T-cell (primary cell): ENCODE results near the gene CCNB1. TPM values are rescaled to one million over a fixed set of nuclear protein-coding genes. Genes with fewer than 3 reads are reported as not detected.
"Not testable (repeated sequence)": the region's sequence is repeated elsewhere in the genome, so short reads cannot be mapped to it uniquely, and the experiment has no call there.

ENCODE experiments used
- ATAC-seq, 4 experiments: fragments of 200-7000 bp in 3 of 4; fragments of 150-1000 bp in 1 of 4; cut with Tn5 transposase; replicated peaks in 1 of 4; 1 replicate in 3 of 4; 2 replicates in 1 of 4; pipeline ENCODE4 v1.10.0; 2021; ENCODE audit warnings: moderate library complexity in 3 of 4, mild to moderate bottlenecking in 2 of 4, moderate number of reproducible peaks in 1 of 4
- CTCF ChIA-PET, 2 donors: fragments of 300-600 bp; sonication (Branson Sonifier 250); formaldehyde crosslinking; loops; one replicate each; lab custom pipeline; 2022; ENCODE audit warnings: antibody characterized with exemption in 2 of 2; lab: Charles Lee
- POLR2A ChIA-PET, 2 donors: fragments of 300-600 bp; sonication (Branson Sonifier 250); formaldehyde crosslinking; loops; one replicate each; lab custom pipeline; 2022; ENCODE audit warnings: antibody characterized with exemption in 2 of 2; lab: Charles Lee
- DNase-seq, 35 experiments: peaks; one replicate each; pipeline versions ENCODE4 v3.0.0 to v3.0.0-alpha.2; 2013 to 2023
- H3K27ac ChIP-seq: one replicate; pipeline ENCODE4 v1.5.1; 2013; ENCODE audit warnings: low read length
- H3K27me3 ChIP-seq, 2 experiments: replicated peaks in 1 of 2; 1 replicate in 1 of 2; 2 replicates in 1 of 2; pipeline versions ENCODE4 v1.6.1 to v1.7.0; 2013; ENCODE audit warnings: low read length in 1 of 2, mixed read lengths in 1 of 2; ENCODE audit not compliant: control insufficient read depth in 2 of 2, insufficient read depth in 2 of 2; ENCODE audit errors: extremely low read depth in 1 of 2
- H3K36me3 ChIP-seq, 2 donors: 1 replicate in 1 of 2; 2 replicates in 1 of 2; pipeline versions ENCODE4 v1.6.1 to v1.7.0; 2013; ENCODE audit warnings: low read length in 1 of 2; ENCODE audit not compliant: control insufficient read depth in 2 of 2, insufficient read depth in 1 of 2; ENCODE audit errors: extremely low read depth in 1 of 2
- H3K4me1 ChIP-seq, 2 experiments: 1 replicate in 1 of 2; 2 replicates in 1 of 2; pipeline versions ENCODE4 v1.6.1 to v1.7.0; 2013; ENCODE audit warnings: low read length in 2 of 2, mixed read lengths in 1 of 2; ENCODE audit not compliant: insufficient read depth in 2 of 2, control insufficient read depth in 1 of 2; ENCODE audit errors: extremely low read depth in 1 of 2
- H3K4me3 ChIP-seq, 2 donors: 1 replicate in 1 of 2; 2 replicates in 1 of 2; pipeline versions ENCODE4 v1.5.1 to v1.7.0; 2013; ENCODE audit warnings: mild to moderate bottlenecking in 2 of 2, low read length in 1 of 2, moderate library complexity in 1 of 2; ENCODE audit not compliant: control insufficient read depth in 1 of 2; ENCODE audit errors: extremely low read depth in 1 of 2
- H3K9me3 ChIP-seq: 2 replicates; pipeline ENCODE4 v1.7.0; 2013
- H3K27ac Mint-ChIP-seq, 2 donors: one replicate each; pipeline ENCODE4 v1.8.0; 2020 to 2021; ENCODE audit warnings: mild to moderate bottlenecking in 2 of 2, mixed read lengths in 2 of 2
- H3K27me3 Mint-ChIP-seq, 2 donors: one replicate each; pipeline ENCODE4 v1.8.0; 2021 to 2022; ENCODE audit warnings: mixed read lengths in 2 of 2
- H3K36me3 Mint-ChIP-seq: one replicate; pipeline ENCODE4 v1.8.0; 2021; ENCODE audit warnings: mixed read lengths
- H3K4me1 Mint-ChIP-seq, 3 donors: one replicate each; pipeline ENCODE4 v1.8.0; 2020 to 2022; ENCODE audit warnings: mixed read lengths in 3 of 3, mild to moderate bottlenecking in 1 of 3
- H3K4me3 Mint-ChIP-seq, 3 donors: one replicate each; pipeline ENCODE4 v1.8.0; 2020 to 2022; ENCODE audit warnings: mild to moderate bottlenecking in 3 of 3, mixed read lengths in 3 of 3, moderate library complexity in 3 of 3
- H3K9me3 Mint-ChIP-seq, 3 donors: one replicate each; pipeline ENCODE4 v1.8.0; 2020 to 2022; ENCODE audit warnings: mixed read lengths in 3 of 3
- WGBS: methylation state at CpG from one replicate; pipeline ENCODE4 v1.1.5; 2013; ENCODE audit warnings: missing lambda C conversion rate; ENCODE audit not compliant: insufficient coverage; 5-methylcytosine and 5-hydroxymethylcytosine counted together
- total RNA-seq, 35 experiments: library from RNA in 6 of 35; stranded (reverse) in 6 of 35; fragments of 120-200 nt in 1 of 35; gene quantifications; one replicate each; pipeline versions ENCODE4 v1.2.1 to v1.2.4 and lab custom pipeline; 2013 to 2026

The CCNB1 gene
- total RNA-seq, 5 donors from 2014 or later (not counting 1 experiment from before 2014, with no cell fraction given): 1.6 to 4.1 (median 3.4) TPM

DNA sequence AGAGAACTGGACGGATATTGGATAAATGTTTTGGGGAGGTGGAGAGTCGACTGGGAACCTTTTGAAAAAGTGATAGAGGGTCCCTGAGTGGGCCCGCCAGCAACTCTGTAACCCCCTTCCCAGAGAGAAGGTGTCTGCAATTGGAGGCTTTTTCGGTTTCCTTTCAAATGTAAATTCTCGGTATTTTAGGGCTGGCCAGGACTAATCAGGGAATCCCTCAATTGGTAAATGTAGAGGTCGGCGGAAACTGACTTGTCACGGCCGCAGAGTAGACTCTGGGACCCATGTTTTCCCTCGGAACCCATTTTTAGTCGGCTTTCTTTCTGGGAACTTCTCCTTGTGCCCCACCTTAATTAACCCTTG, 524 bp downstream of the CCNB1 start:
- Mint-ChIP-seq H3K9me3 (no peaks in the 10 kb centered on the region), H3K27me3 (no peaks in the 10 kb centered on the region), H3K27ac (peak overlapping the region; percentile 78 to 85), H3K36me3 (no peaks in the 10 kb centered on the region), H3K4me1 (peaks cover 21 to 28% (median 26%) of the 10 kb centered on the region in 3 donors), H3K4me3 (peak overlapping the region; percentile 90 to 94 (median 92))
- ChIA-PET POLR2A (interaction anchor here in 1 of 2 donors (0.6 kb wide), 1 partner anchor 63 kb away, joined by 6 read pairs; no protein-coding TSS in a partner anchor), CTCF (interaction anchor here in 1 of 2 donors (3.4 kb wide), 1 partner anchor 74 kb away, joined by 15 read pairs; the partner anchor contains the start of gene SLC30A5)
- peaks cover 0 to 3% of the 10 kb centered on the region in 2 donors for H3K36me3 ChIP-seq
- DNase-seq (peak in 1 of 35 experiments; percentile 14), ATAC-seq (no peak)
- H3K27me3 ChIP-seq: no peaks in the 10 kb centered on the region
- peaks cover 13 to 16% of the 10 kb centered on the region in 2 experiments for H3K4me1 ChIP-seq
- no peaks in the 10 kb centered on the region for H3K9me3 ChIP-seq
- WGBS: 0% methylated on average over 4 of the region's 11 CpGs
- H3K27ac ChIP-seq: peak overlapping the region; percentile 29
- H3K4me3 ChIP-seq: peak overlapping the region; percentile 76 to 91

DNA sequence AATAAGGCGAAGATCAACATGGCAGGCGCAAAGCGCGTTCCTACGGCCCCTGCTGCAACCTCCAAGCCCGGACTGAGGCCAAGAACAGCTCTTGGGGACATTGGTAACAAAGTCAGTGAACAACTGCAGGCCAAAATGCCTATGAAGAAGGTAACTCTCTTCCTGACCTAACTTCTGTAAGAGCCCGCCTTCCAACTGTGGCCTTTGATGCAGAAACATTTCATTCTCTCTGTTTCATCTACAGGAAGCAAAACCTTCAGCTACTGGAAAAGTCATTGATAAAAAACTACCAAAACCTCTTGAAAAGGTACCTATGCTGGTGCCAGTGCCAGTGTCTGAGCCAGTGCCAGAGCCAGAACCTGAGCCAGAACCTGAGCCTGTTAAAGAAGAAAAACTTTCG, 979 bp downstream of the CCNB1 start:
- Mint-ChIP-seq H3K36me3 (peaks cover under 1% of the 10 kb centered on the region), H3K27me3 (no peaks in the 10 kb centered on the region), H3K4me3 (peak overlapping the region; percentile 90 to 94 (median 92)), H3K4me1 (peaks cover 21 to 28% (median 26%) of the 10 kb centered on the region in 3 donors), H3K9me3 (no peaks in the 10 kb centered on the region), H3K27ac (no peak overlapping the region)
- Histone ChIP-seq H3K27ac (no peak overlapping the region), H3K27me3 (no peaks in the 10 kb centered on the region), H3K4me3 (peak overlapping the region; percentile 76 to 91), H3K36me3 (peaks cover 0 to 3% of the 10 kb centered on the region in 2 donors), H3K4me1 (peaks cover 13 to 16% of the 10 kb centered on the region in 2 experiments), H3K9me3 (no peaks in the 10 kb centered on the region)
- WGBS: 63% methylated on average over 6 of the region's 8 CpGs
- POLR2A ChIA-PET: interaction anchor here in 1 of 2 donors (0.6 kb wide), 1 partner anchor 64 kb away, joined by 6 read pairs; no protein-coding TSS in a partner anchor
- ATAC-seq: no peak
- DNase-seq: no peak
- CTCF ChIA-PET: interaction anchor here in 1 of 2 donors (3.4 kb wide), 1 partner anchor 74 kb away, joined by 15 read pairs; the partner anchor contains the start of gene SLC30A5

DNA sequence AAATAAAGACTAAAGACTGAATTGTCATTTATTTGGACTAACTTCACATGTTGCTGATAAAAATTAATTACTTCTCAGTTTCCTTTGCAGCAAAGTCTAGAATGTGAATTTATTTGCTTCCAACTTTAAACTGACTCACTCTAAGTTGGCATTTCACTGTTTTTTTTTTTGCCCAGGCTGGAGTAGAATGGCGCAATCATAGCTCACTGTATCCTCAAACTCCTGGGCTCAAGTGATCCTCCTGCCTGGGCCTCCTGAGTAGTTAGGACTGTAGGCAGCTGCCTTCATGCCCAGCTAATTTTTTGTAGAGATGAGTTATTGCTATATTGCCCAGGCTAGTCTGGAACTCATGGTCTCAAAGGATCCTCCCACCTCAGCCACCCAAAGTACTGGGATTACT, 3.5 kb downstream of the CCNB1 start:
- Histone ChIP-seq H3K9me3 (no peaks in the 10 kb centered on the region), H3K4me1 (peaks cover 13 to 16% of the 10 kb centered on the region in 2 experiments), H3K27ac (no peak overlapping the region), H3K27me3 (no peaks in the 10 kb centered on the region), H3K36me3 (peaks cover 3 to 6% of the 10 kb centered on the region in 2 donors), H3K4me3 (no peak overlapping the region)
- no peak overlapping the region for H3K27ac Mint-ChIP-seq
- no peak for DNase-seq
- no CpG with 5 or more reads among the region's 1 CpG for WGBS
- POLR2A ChIA-PET: interaction anchor here in 1 of 2 donors (1.1 kb wide), 1 partner anchor 27 kb away, joined by 3 read pairs; no protein-coding TSS in a partner anchor
- no peaks in the 10 kb centered on the region for H3K27me3 Mint-ChIP-seq
- H3K4me3 Mint-ChIP-seq: no peak overlapping the region
- H3K36me3 Mint-ChIP-seq: peaks cover 16% of the 10 kb centered on the region
- no peak for ATAC-seq
- H3K4me1 Mint-ChIP-seq: peaks cover 21 to 28% (median 26%) of the 10 kb centered on the region in 3 donors
- no peaks in the 10 kb centered on the region for H3K9me3 Mint-ChIP-seq
- CTCF ChIA-PET: no interaction called here

DNA sequence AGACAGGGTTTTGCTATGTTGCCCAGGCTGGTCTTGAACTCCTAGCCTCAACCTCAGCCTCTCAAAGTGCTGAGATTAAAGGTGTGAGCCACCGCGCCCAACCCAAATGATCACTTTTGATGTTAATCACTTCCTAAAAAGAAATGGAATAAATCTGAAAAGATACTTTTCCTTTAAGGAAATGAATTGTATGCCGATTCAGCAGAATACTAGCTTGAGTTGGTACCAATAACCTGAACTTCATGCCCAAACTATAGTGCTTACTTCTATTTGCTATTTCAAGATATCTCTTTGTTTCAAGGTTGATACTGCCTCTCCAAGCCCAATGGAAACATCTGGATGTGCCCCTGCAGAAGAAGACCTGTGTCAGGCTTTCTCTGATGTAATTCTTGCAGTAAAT, 4.0 kb downstream of the CCNB1 start:
- Mint-ChIP-seq H3K27ac (no peak overlapping the region), H3K4me1 (peaks cover 21 to 26% (median 26%) of the 10 kb centered on the region in 3 donors), H3K27me3 (no peaks in the 10 kb centered on the region), H3K4me3 (no peak overlapping the region), H3K9me3 (no peaks in the 10 kb centered on the region), H3K36me3 (peaks cover 17% of the 10 kb centered on the region)
- Histone ChIP-seq H3K27me3 (no peaks in the 10 kb centered on the region), H3K4me1 (peaks cover 13 to 16% of the 10 kb centered on the region in 2 experiments), H3K9me3 (no peaks in the 10 kb centered on the region), H3K27ac (no peak overlapping the region), H3K36me3 (peaks cover 3 to 6% of the 10 kb centered on the region in 2 donors), H3K4me3 (no peak overlapping the region)
- no peak for ATAC-seq
- DNase-seq: no peak
- POLR2A ChIA-PET: no interaction called here
- CTCF ChIA-PET: no interaction called here
- no CpG with 5 or more reads among the region's 3 CpGs for WGBS

DNA sequence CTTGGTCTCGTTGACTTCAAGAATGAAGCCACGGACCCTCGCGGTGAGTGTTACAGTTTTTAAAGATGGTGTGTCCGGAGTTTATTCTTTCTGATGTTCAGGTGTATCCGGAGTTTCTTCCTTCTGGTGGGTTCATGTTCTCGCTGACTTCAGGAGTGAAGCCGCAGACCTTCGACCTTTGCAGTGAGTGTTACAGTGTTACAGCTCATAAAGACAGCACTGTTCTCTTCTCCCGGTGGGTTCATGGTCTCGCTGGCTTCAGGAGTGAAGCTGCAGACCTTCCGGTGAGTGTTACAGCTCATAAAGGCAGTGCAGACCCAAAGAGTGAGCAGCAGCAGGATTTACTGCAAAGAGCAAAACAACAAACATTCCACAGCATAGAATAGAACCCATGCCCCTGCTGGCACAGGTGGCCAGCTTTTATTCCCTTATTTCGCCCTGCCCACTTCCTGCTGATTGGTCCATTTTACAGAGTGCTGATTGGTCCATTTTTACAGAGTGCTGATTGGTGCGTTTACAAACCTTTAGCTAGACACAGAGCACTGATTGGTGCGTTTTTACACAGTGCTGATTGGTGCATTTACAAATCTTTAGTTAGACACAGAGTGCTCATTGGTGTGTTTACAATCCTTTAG, 14.8 kb downstream of the CCNB1 start:
- H3K4me1 ChIP-seq, ATAC-seq, H3K36me3 Mint-ChIP-seq, H3K27me3 ChIP-seq, H3K9me3 ChIP-seq, H3K9me3 Mint-ChIP-seq, H3K27ac Mint-ChIP-seq, H3K4me3 Mint-ChIP-seq, DNase-seq, H3K27me3 Mint-ChIP-seq, H3K4me1 Mint-ChIP-seq, H3K4me3 ChIP-seq, H3K36me3 ChIP-seq, POLR2A ChIA-PET, H3K27ac ChIP-seq: not testable (repeated sequence)
- CTCF ChIA-PET: interaction anchor here in 1 of 2 donors (0.7 kb wide), 1 partner anchor 166 kb away, joined by 3 read pairs; no protein-coding TSS in a partner anchor
- WGBS: 92% methylated on average over 13 of the region's 15 CpGs

DNA sequence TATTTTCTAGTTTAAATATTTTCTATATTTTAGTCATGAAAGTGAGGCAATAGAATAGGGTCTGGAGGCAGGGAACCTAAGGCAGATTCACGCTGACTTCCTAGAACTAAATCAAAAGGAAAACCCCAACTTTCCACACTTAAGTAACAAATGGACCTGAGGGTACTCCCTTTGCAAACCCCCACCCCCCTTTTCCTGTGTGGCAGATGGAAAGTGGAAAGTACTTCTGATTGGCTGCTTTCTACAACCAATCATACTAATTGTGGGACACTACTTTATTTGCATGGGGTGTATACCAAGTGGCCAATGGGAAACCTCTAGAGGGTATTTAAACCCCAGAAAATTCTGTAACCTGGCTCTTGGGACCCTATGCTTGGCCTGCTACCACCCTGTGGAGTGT, 17.7 kb downstream of the CCNB1 start:
- Histone ChIP-seq H3K9me3 (no peaks in the 10 kb centered on the region), H3K27me3 (no peaks in the 10 kb centered on the region), H3K36me3 (no peaks in the 10 kb centered on the region), H3K4me3 (no peak overlapping the region), H3K27ac (no peak overlapping the region), H3K4me1 (peaks cover 0 to 9% of the 10 kb centered on the region in 2 experiments)
- CTCF ChIA-PET: interaction anchor here in 1 of 2 donors (0.7 kb wide), 1 partner anchor 74 kb away, joined by 5 read pairs; no protein-coding TSS in a partner anchor
- H3K27me3 Mint-ChIP-seq: no peaks in the 10 kb centered on the region
- H3K9me3 Mint-ChIP-seq: no peaks in the 10 kb centered on the region
- ATAC-seq: no peak
- H3K36me3 Mint-ChIP-seq: no peaks in the 10 kb centered on the region
- no peak overlapping the region for H3K27ac Mint-ChIP-seq
- DNase-seq: no peak
- peaks cover 6 to 7% (median 7%) of the 10 kb centered on the region in 3 donors for H3K4me1 Mint-ChIP-seq
- POLR2A ChIA-PET: interaction anchor here in 1 of 2 donors (0.7 kb wide), 1 partner anchor 11 kb away, joined by 3 read pairs; no protein-coding TSS in a partner anchor
- no peak overlapping the region for H3K4me3 Mint-ChIP-seq
- no CpG with 5 or more reads among the region's 1 CpG for WGBS
